Nephron (organoid): ENCODE data around the gene PPP2R5E.

Experiments used
- H3K27ac Mint-ChIP-seq, 3 experiments: 2 replicates each; pipeline ENCODE4 v1.8.0; 2020; ENCODE audit warnings: mixed read lengths in 3 of 3, mild to moderate bottlenecking in 2 of 3, moderate library complexity in 1 of 3
- H3K27me3 Mint-ChIP-seq: 2 replicates; pipeline ENCODE4 v1.8.0; 2021; ENCODE audit warnings: low read depth, mild to moderate bottlenecking, moderate library complexity, mixed read lengths
- H3K36me3 Mint-ChIP-seq: 2 replicates; pipeline ENCODE4 v1.8.0; 2020; ENCODE audit warnings: low read depth, mixed read lengths
- H3K4me1 Mint-ChIP-seq: 2 replicates; pipeline ENCODE4 v1.8.0; 2020; ENCODE audit warnings: mixed read lengths
- H3K4me3 Mint-ChIP-seq, 3 experiments: 2 replicates each; pipeline ENCODE4 v1.8.0; 2020; ENCODE audit warnings: mild to moderate bottlenecking in 3 of 3, mixed read lengths in 3 of 3, moderate library complexity in 2 of 3
- H3K9me3 Mint-ChIP-seq: 2 replicates; pipeline ENCODE4 v1.8.0; 2020; ENCODE audit warnings: mixed read lengths
- CTCF ChIP-seq, 3 experiments: fragments of 200-600 bp; sonication (generic); IDR thresholded peaks; one replicate each; pipeline ENCODE4 v1.5.0; 2021; ENCODE audit warnings: antibody characterized with exemption in 3 of 3; ENCODE audit not compliant: unreplicated experiment in 3 of 3

Gene PPP2R5E

GRCh38 chr14:63394432-63394831 lies 148.7 kb downstream of the PPP2R5E start:
- TF ChIP-seq CTCF (IDR thresholded peaks at IDR 0.05; ENCODE audit: unreplicated experiment in 3 of 3) = no peak
- peak overlapping the region in 2 of 3 experiments; percentile 2 to 11 for H3K27ac Mint-ChIP-seq
- peaks cover 57% of the 10 kb centered on the region for H3K36me3 Mint-ChIP-seq
- no peaks in the 10 kb centered on the region for H3K27me3 Mint-ChIP-seq
- no peak overlapping the region for H3K4me3 Mint-ChIP-seq
- peaks cover 6% of the 10 kb centered on the region for H3K9me3 Mint-ChIP-seq
- H3K4me1 Mint-ChIP-seq = peaks cover 20% of the 10 kb centered on the region

- no peak overlapping the region for H3K4me3 Mint-ChIP-seq
- peak overlapping the region in 1 of 3 experiments; percentile 31 for H3K27ac Mint-ChIP-seq
- no peak for TF ChIP-seq CTCF (IDR thresholded peaks at IDR 0.05; ENCODE audit: unreplicated experiment in 3 of 3)
- H3K9me3 Mint-ChIP-seq = no peaks in the 10 kb centered on the region
- peaks cover 20% of the 10 kb centered on the region for H3K4me1 Mint-ChIP-seq
- H3K27me3 Mint-ChIP-seq = no peaks in the 10 kb centered on the region
- peaks cover 56% of the 10 kb centered on the region for H3K36me3 Mint-ChIP-seq
Observed at GRCh38 chr14:63393012-63393411, 150.2 kb downstream of the PPP2R5E start.

GRCh38 chr14:63392236-63392635 lies 150.9 kb downstream of the PPP2R5E start:
- Mint-ChIP-seq H3K4me3 (no peak overlapping the region), H3K27me3 (no peaks in the 10 kb centered on the region), H3K4me1 (peaks cover 20% of the 10 kb centered on the region), H3K9me3 (no peaks in the 10 kb centered on the region), H3K27ac (peak overlapping the region in 1 of 3 experiments; percentile 31), H3K36me3 (peaks cover 60% of the 10 kb centered on the region)
- TF ChIP-seq CTCF (IDR thresholded peaks at IDR 0.05; ENCODE audit: unreplicated experiment in 3 of 3) = peak in 1 of 3 experiments; percentile 8

- Mint-ChIP-seq H3K27ac (no peak overlapping the region), H3K9me3 (no peaks in the 10 kb centered on the region), H3K4me3 (no peak overlapping the region), H3K27me3 (no peaks in the 10 kb centered on the region), H3K4me1 (peaks cover 11% of the 10 kb centered on the region), H3K36me3 (peaks cover 72% of the 10 kb centered on the region)
- TF ChIP-seq CTCF (IDR thresholded peaks at IDR 0.05; ENCODE audit: unreplicated experiment in 3 of 3) = peak; percentile 74 to 76 (median 74)
Observed at GRCh38 chr14:63388766-63389431, 154.3 kb downstream of the PPP2R5E start.

- peaks cover 7% of the 10 kb centered on the region for H3K4me1 Mint-ChIP-seq
- H3K27ac Mint-ChIP-seq = no peak overlapping the region
Observed at GRCh38 chr14:63387711-63388110, 155.5 kb downstream of the PPP2R5E start.

More at GRCh38 chr14:63387711-63388110, 155.5 kb downstream of the PPP2R5E start:
- no peak for TF ChIP-seq CTCF (IDR thresholded peaks at IDR 0.05; ENCODE audit: unreplicated experiment in 3 of 3)
- Mint-ChIP-seq H3K9me3 (no peaks in the 10 kb centered on the region), H3K36me3 (peaks cover 67% of the 10 kb centered on the region), H3K4me3 (no peak overlapping the region), H3K27me3 (no peaks in the 10 kb centered on the region)
